Activated B cell treated with CpG ODN at 0.5 μM for 24 hours (primary cell): ENCODE data around the gene COL18A1. TPM values are rescaled to one million over a fixed set of nuclear protein-coding genes. Genes with fewer than 3 reads are reported as not detected.

Experiments used
- ATAC-seq: fragments of 200-7000 bp; cut with Tn5 transposase; one replicate; pipeline ENCODE4 v1.10.0; 2021; ENCODE audit warnings: low read depth, mild to moderate bottlenecking, moderate library complexity
- CTCF ChIA-PET: fragments of 350-600 bp; sonication (Branson Sonifier 250); formaldehyde crosslinking; loops from one replicate; lab custom pipeline; 2021; ENCODE audit warnings: antibody characterized with exemption; lab: Charles Lee
- POLR2A ChIA-PET: fragments of 350-600 bp; sonication (Branson Sonifier 250); formaldehyde crosslinking; loops from one replicate; lab custom pipeline; 2021; ENCODE audit warnings: antibody characterized with exemption; lab: Charles Lee
- DNase-seq: peaks from one replicate; pipeline ENCODE4 v3.0.0; 2022
- H3K27ac Mint-ChIP-seq: one replicate; pipeline ENCODE4 v1.8.0; 2020; ENCODE audit warnings: mixed read lengths
- H3K27me3 Mint-ChIP-seq: one replicate; pipeline ENCODE4 v1.8.0; 2021; ENCODE audit warnings: mixed read lengths
- H3K36me3 Mint-ChIP-seq: one replicate; pipeline ENCODE4 v1.8.0; 2021; ENCODE audit warnings: low read depth, mixed read lengths
- H3K4me1 Mint-ChIP-seq: one replicate; pipeline ENCODE4 v1.8.0; 2021; ENCODE audit warnings: mixed read lengths
- H3K4me3 Mint-ChIP-seq: one replicate; pipeline ENCODE4 v1.8.0; 2020; ENCODE audit warnings: mild to moderate bottlenecking, mixed read lengths
- H3K9me3 Mint-ChIP-seq: one replicate; pipeline ENCODE4 v1.8.0; 2020; ENCODE audit warnings: mixed read lengths
- CTCF ChIP-seq: fragments of 200-600 bp; IDR thresholded peaks from one replicate; pipeline ENCODE4 v1.8.0; 2022; ENCODE audit warnings: antibody characterized with exemption, mild to moderate bottlenecking
- intact Hi-C: fragments of 100-400 bp; cut with micrococcal nuclease; formaldehyde crosslinking; loops from one replicate; pipeline ENCODE4 v1.15.1; 2024
- total RNA-seq: library from RNA; stranded (reverse); gene quantifications from 2 replicates; pipeline ENCODE4 v1.2.3, GENCODE V29; 2022

COL18A1 gene
- total RNA-seq, 1 donor from 2014 or later = 1.6 TPM

DNA sequence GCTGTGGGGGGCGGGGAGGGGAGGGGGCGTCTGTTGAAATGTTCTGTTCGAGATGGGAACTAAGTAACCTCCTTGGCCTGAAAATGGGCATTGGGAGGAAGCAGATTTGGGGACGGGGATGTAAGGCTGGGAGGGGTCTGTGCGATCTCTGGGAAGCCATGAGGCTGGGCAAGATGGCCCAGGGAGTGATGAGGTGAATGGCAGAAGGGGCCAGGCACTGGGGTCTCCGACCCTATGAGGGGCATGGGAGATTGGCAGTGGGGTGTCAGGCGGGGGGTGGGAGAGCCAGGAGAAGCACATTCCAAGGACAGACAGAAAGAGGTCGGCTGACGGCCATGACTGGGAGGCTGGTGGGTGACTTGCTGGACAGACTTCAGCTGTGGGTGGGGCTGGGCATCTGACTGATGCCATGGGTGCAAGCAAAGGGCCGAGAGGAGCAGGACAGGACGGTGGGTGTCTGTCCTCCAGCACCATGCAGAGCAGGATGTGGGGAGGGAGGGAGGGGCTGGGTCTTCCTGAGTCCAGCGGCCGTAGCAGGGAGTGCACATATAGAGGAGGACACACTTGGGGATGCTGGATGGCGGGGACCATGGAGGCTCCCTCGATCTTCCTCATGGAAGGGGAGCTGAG is 30.0 kb upstream of the COL18A1 start:
- TF ChIP-seq CTCF = no peak
- H3K27ac Mint-ChIP-seq = no peak overlapping the region
- H3K4me3 Mint-ChIP-seq = no peak overlapping the region
- H3K9me3 Mint-ChIP-seq = peaks cover 4% of the 10 kb centered on the region
- peaks cover 17% of the 10 kb centered on the region for H3K27me3 Mint-ChIP-seq
- ATAC-seq (no peak), DNase-seq (no peak)
- POLR2A ChIA-PET = no interaction called here
- intact Hi-C loops = no loop called here
- H3K4me1 Mint-ChIP-seq = peaks cover 7% of the 10 kb centered on the region
- CTCF ChIA-PET = no interaction called here
- H3K36me3 Mint-ChIP-seq = no peaks in the 10 kb centered on the region

DNA sequence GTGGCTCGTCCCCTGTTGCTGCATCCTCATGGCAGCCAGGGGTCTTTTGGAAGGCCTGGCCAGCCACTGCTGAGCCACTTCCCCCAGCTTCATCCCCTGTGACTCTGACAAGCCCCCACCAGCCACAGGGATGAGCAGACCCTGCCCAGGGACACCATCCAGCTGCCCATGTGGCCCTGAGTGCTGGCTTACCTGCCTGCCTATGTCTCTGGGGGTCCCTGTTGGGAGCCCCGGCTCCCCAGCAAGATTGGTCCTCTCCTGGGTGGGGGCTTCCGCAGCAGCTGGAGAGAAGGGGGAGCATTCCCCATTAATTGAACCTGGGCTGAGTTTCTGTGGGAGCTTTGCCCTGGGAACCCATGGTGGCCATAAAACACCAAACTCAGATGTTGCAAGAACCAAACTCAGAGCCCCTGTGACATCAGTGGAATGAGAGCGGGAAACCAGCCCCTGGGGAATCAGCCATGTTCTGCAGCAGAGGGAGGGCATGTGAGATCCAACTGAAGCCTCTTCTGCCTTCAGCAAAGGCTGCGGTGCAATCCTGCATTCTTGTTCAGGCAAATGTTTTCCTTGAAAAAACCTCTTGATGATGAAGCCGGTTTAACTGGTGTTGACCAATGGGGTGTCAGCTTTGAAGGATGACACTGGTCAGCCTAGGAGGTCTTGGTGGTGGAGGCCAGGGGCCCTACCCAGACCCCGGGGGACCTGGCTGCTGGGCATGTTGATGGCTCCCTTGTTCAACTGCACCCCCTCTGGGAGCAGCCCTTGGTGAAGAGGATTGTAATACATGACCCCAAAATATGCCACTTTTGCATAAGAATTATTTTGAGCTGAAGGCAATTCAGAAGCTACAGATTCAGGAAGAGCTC is 28.3 kb upstream of the COL18A1 start:
- ATAC-seq = no peak
- CTCF ChIA-PET = no interaction called here
- Mint-ChIP-seq H3K36me3 (no peaks in the 10 kb centered on the region), H3K27me3 (peaks cover 20% of the 10 kb centered on the region), H3K4me3 (no peak overlapping the region), H3K9me3 (peaks cover 4% of the 10 kb centered on the region), H3K27ac (no peak overlapping the region), H3K4me1 (no peaks in the 10 kb centered on the region)
- no peak for DNase-seq
- intact Hi-C loops = no loop called here
- POLR2A ChIA-PET = no interaction called here
- TF ChIP-seq CTCF = no peak

DNA sequence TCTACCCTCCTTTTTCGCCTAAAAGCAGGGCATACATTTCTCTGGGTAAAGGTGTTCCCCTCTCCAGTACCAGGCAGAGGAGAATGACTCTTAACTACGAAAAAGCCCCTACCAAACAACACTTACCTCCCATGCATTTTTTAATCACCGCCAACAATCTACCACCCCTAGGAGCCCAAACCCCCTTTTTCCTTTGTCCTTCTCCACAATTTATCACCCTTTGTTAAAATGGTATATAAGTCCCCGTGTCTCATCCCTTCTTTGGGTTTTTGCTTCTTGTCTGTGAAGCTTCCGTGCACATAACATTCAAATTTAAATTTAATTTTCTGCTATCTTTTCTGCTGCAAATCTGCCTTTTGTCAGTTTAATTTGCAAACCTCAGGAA is 27.6 kb upstream of the COL18A1 start:
- CTCF ChIA-PET = no interaction called here
- TF ChIP-seq CTCF = no peak
- Mint-ChIP-seq H3K4me1 (no peaks in the 10 kb centered on the region), H3K27me3 (peaks cover 20% of the 10 kb centered on the region), H3K27ac (no peak overlapping the region), H3K36me3 (no peaks in the 10 kb centered on the region), H3K4me3 (no peak overlapping the region), H3K9me3 (peaks cover 4% of the 10 kb centered on the region)
- intact Hi-C loops = no loop called here
- no peak for ATAC-seq
- POLR2A ChIA-PET = no interaction called here
- DNase-seq = no peak

- TF ChIP-seq CTCF = no peak
- DNase-seq (no peak), ATAC-seq (no peak)
- no peak overlapping the region for H3K4me3 Mint-ChIP-seq
- no peak overlapping the region for H3K27ac Mint-ChIP-seq
- H3K36me3 Mint-ChIP-seq = no peaks in the 10 kb centered on the region
- H3K27me3 Mint-ChIP-seq = peaks cover 23% of the 10 kb centered on the region
- no peaks in the 10 kb centered on the region for H3K4me1 Mint-ChIP-seq
- POLR2A ChIA-PET = no interaction called here
- CTCF ChIA-PET = no interaction called here
- H3K9me3 Mint-ChIP-seq = peaks cover 7% of the 10 kb centered on the region
- intact Hi-C loops = no loop called here
These were observed 27.1 kb upstream of the COL18A1 start for GRCh38 chr21:45377866-45378257.

DNA sequence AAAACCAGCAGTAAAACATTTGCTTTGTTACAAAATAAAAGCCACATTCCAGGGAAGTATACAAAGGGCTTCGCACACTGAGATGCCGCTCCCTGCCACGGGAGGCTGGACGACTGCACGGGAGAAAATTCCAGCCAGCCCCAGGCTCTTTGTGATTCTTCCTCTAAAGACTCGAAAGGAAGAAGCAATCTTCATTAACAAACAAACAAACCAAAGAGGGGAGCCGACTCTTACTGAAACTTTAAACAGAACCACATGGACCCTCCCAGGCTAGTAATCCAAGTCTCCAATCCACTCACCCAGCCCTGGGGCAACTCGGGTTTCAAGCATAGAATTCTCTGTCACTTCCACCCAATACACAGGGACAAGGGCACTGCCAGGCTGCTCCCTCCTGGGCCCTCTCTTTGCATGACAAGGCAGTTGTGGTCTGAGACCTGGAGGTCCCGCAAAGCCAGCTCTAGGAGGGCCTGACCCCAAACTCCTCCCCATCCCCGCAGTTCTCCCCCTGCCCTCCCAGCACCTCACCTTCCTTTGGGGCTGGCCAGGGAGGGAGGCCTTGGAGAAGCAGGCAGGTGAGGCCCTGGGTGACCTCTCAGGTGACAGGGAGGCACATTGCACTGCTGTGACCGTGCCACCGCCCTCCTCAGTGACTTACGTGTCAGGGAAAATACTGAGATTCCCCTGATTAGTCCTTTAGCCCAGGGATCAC is 26.6 kb upstream of the COL18A1 start:
- Mint-ChIP-seq H3K27ac (no peak overlapping the region), H3K9me3 (peaks cover 7% of the 10 kb centered on the region), H3K36me3 (no peaks in the 10 kb centered on the region), H3K4me1 (no peaks in the 10 kb centered on the region), H3K4me3 (no peak overlapping the region), H3K27me3 (peaks cover 25% of the 10 kb centered on the region)
- ATAC-seq (no peak), DNase-seq (no peak)
- TF ChIP-seq CTCF = no peak
- ChIA-PET CTCF (no interaction called here), POLR2A (no interaction called here)
- intact Hi-C loops = no loop called here
